Mononuclear cell (primary cell): Measurements from ENCODE around the gene LUM. TPM values are rescaled to one million over a fixed set of nuclear protein-coding genes. Genes with fewer than 3 reads are reported as not detected.

Source experiments
- H3K27me3 ChIP-seq: 2 replicates; pipeline ENCODE4 v1.6.0; 2011; ENCODE audit warnings: low read length, control low read depth; ENCODE audit not compliant: insufficient read depth
- H3K4me1 ChIP-seq: 2 replicates; pipeline ENCODE4 v1.5.1; 2011; ENCODE audit warnings: mild to moderate bottlenecking, low read length, control low read depth; ENCODE audit not compliant: insufficient read depth
- H3K4me3 ChIP-seq: 2 replicates; pipeline ENCODE4 v1.5.1; 2011; ENCODE audit warnings: mild to moderate bottlenecking, low read length, moderate library complexity
- H3K9me3 ChIP-seq: 2 replicates; pipeline ENCODE4 v1.5.1; 2011; ENCODE audit warnings: low read depth, mild to moderate bottlenecking, control low read depth, low read length
- total RNA-seq: library from RNA; depleted of rRNA; stranded (reverse); fragments of >200 nt; gene quantifications from one replicate; pipeline ENCODE4 v1.2.3, GENCODE V29; 2012

LUM gene
- 0.10 TPM for total RNA-seq

DNA sequence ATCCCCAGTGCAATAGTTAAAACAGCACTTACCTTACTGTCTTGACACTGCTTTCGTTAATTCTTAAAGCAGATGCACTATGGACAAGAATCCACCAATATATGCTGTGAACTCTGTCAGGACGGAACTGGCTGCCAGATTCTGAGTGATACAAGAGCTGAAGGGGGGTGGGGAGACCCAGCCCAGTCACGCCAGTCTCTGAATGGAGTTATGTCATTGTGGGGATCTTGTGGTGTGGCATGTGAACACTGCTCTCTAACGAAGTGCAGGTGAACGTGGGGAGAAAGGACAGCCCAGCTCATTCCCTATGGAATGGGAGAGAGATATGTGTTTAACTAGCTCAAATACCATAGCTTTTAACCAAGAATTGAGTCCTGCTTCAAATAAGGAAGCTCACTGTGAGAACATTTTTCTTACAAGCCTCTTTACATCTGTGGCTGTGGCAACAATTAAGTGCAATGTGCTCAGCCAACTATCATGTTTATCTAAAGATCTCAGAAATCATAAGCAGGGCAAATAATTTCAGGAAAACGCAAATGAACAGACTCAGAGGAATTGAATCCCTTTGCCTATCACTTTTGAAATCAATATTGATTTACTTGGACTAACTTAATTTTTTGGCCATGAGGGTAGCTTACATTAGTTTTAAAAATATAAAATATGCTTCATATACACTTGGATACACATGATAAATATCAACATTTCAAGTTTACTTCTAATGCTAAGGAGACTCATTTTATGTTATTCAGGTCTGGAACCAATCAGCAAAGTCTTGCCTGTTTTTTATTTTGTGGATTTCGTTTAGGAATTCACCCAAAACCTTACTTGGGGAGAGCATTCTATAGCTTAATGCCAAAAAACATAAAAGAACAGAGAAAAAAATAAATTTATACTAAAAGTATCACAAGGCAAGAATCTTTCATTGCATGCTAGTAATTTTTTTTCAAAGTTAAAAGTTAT is at the start of gene LUM:
Gene LUM, minus strand, starts transcription at position 129 of the 960 bp plus-strand sequence. CDS start 2,515 bp downstream, outside the sequence.
- no peak within 1 kb of the TSS for H3K4me3 ChIP-seq
- no peaks in the 10 kb centered on the region for H3K9me3 ChIP-seq
- no peaks in the 10 kb centered on the region for H3K27me3 ChIP-seq
- no peaks in the 10 kb centered on the region for H3K4me1 ChIP-seq

- H3K27me3 ChIP-seq = no peaks in the 10 kb centered on the region
- H3K4me3 ChIP-seq = no peak overlapping the region
- H3K9me3 ChIP-seq = no peaks in the 10 kb centered on the region
- H3K4me1 ChIP-seq = no peaks in the 10 kb centered on the region
These were observed 49.7 kb upstream of the LUM start for GRCh38 chr12:91161009-91161408.

DNA sequence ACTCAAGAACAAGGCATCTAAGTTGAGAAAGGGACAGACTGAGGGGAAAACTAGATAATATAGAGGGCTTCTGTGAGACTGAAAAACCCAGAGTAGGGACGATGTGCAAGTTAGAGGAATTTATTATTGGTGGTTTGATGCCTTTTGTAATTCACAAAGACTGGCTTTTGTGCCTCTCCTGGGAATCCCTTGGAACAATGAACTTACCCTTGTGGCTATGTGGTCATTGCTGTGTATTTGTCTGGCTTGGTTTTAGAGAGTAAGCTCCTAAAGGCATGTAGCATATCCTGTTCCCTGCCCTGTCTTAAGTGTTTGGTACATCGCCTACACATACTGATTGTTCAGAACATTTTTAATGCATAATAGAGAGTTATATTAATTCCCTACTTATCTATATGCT is 44.7 kb upstream of the LUM start:
- H3K9me3 ChIP-seq = no peaks in the 10 kb centered on the region

GRCh38 chr12:91154131-91154530 is 42.8 kb upstream of the LUM start:
- Histone ChIP-seq H3K4me1 (no peaks in the 10 kb centered on the region), H3K4me3 (no peak overlapping the region), H3K27me3 (no peaks in the 10 kb centered on the region), H3K9me3 (no peaks in the 10 kb centered on the region)

More for the DNA sequence above, 44.7 kb upstream of the LUM start:
- Histone ChIP-seq H3K4me1 (no peaks in the 10 kb centered on the region), H3K27me3 (no peaks in the 10 kb centered on the region), H3K4me3 (no peak overlapping the region)

GRCh38 chr12:91144053-91144452 is 32.8 kb upstream of the LUM start:
- H3K27me3 ChIP-seq = no peaks in the 10 kb centered on the region
- H3K4me1 ChIP-seq = no peaks in the 10 kb centered on the region
- no peak overlapping the region for H3K4me3 ChIP-seq
- no peaks in the 10 kb centered on the region for H3K9me3 ChIP-seq

GRCh38 chr12:91143206-91143605 is 31.9 kb upstream of the LUM start:
- no peaks in the 10 kb centered on the region for H3K27me3 ChIP-seq
- no peaks in the 10 kb centered on the region for H3K4me1 ChIP-seq
- no peak overlapping the region for H3K4me3 ChIP-seq
- no peaks in the 10 kb centered on the region for H3K9me3 ChIP-seq

- Histone ChIP-seq H3K9me3 (no peaks in the 10 kb centered on the region), H3K4me1 (no peaks in the 10 kb centered on the region), H3K4me3 (no peak overlapping the region), H3K27me3 (no peaks in the 10 kb centered on the region)
These were observed 30.9 kb upstream of the LUM start for GRCh38 chr12:91142221-91142631.

DNA sequence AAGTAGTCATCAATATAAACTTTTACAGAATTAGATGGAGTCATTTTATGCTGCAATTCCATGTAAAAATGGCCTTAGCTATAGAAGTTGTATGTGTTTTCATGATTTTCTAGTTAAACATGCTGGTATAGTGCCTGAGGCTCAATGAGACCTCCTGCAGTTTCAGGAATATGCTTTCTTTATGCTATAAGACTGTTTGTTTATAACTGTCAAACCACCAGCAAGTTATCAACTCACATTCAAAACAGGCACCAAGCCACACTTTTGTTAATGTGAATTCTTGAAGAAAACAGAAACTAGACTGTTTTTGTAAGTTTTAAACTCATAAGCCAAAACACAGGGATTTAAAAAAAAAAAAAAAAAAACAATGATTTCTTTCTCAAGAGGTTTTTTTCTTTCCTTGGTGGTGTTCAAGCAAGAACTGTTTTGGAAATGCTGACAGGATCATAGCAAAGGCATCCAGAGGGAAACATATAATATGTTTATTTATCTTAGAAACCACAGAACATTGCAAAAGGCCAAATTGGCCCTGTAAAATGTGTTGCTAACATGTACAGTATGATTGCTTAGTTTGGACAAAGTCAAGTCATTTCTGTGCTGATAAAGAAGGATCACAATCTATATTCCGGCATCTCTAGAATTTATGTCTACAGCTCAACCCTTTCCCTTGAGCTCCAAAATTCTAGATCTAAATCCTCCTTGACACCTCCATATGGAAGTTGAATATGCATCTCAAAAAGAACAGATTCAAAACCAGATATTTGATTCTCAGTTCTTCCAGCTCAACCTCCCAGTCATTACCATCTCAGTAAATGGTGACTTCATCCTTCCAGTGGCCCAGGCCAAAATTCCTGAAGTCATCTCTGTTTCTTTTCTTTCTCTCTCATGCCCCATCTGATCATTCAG is 29.0 kb upstream of the LUM start:
- Histone ChIP-seq H3K9me3 (no peaks in the 10 kb centered on the region), H3K4me3 (no peak overlapping the region), H3K4me1 (no peaks in the 10 kb centered on the region), H3K27me3 (no peaks in the 10 kb centered on the region)

DNA sequence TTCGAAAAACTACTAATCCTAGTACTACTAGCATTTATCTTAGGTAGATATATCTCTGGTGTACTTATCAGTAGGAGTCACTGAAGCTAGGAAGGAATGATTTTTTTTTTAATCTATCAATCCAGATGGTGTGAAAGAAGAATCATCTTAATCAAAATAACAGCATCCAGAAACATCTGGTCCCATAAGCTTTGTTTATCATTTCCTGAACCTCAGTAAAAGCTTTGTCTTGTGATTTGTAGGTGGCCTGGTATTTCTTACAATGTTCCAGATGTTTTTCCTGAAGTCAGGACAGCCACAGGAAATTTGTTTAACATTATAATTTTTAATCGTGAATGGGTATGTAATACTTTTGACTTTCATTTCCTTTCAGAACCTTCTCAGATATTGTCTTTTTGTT is 28.0 kb upstream of the LUM start:
- Histone ChIP-seq H3K9me3 (no peaks in the 10 kb centered on the region), H3K27me3 (no peaks in the 10 kb centered on the region), H3K4me1 (no peaks in the 10 kb centered on the region), H3K4me3 (no peak overlapping the region)

DNA sequence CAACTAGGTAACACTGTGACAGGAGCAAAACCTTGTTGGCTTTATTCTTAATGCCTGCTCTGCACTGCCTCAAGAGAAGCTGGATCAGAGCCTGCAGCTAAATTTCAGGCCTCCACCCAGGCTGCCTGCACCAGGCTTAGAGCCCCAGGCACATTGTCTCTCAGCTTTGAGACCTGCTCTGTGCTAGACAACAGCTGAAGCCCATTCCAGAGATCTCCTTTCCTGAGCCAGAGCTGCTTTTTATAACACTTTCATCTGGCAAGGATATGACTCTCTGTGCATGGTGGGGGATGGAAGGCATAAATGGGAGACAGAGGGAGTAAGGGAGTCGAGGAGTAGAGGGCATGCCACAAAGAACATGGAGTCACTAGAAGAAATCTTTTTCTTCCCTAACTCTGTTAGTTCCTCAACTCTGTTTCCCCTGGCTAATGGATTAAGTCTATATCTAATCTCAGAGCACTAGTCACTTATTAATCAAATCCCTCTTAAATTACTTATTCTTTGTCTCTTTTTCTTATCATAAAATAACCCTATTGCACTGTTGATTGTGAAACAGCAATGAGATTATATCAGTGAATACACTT is 27.1 kb upstream of the LUM start:
- Histone ChIP-seq H3K4me3 (no peak overlapping the region), H3K4me1 (no peaks in the 10 kb centered on the region), H3K27me3 (no peaks in the 10 kb centered on the region), H3K9me3 (no peaks in the 10 kb centered on the region)

DNA sequence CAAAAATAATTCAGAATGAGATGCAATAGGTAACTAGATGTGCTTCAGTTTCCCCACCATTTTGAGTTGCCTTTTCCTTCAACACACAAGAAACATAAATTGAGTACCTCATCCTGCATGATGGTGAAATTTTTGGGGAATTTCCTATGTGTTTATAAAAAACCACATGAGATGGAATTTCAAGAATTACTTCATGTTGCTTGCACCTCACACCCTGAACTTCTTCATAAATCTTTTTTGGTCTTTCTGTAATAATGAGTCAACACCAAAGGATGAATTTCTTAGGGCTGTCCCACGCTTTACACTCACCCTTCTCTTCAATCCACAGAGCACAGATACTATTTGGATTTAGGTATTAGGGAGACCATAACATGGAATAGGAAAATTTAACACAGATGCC is 22.6 kb upstream of the LUM start:
- Histone ChIP-seq H3K9me3 (no peaks in the 10 kb centered on the region), H3K27me3 (no peaks in the 10 kb centered on the region), H3K4me1 (no peaks in the 10 kb centered on the region), H3K4me3 (no peak overlapping the region)

GRCh38 chr12:91129662-91130362 is 18.5 kb upstream of the LUM start:
- H3K4me3 ChIP-seq = no peak overlapping the region
- H3K27me3 ChIP-seq = no peaks in the 10 kb centered on the region
- no peaks in the 10 kb centered on the region for H3K9me3 ChIP-seq
- H3K4me1 ChIP-seq = no peaks in the 10 kb centered on the region

DNA sequence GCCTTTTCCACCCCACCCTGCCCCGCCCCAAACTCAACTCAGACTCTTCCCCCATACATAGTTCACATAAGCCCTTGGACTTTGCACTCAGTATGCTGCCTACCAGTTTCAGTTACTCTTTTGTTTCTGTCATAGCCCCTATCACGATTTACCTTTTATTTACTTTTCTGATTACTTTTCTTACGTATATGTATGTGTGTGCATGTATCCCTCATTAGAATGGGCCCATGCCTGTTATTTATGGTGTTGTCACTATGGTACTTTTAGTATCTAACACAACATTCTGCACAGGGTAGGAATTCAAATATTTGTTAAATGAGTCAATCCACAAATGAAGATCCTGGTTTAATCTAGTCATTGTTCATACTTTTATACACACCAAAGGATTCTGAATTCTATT is 16.5 kb upstream of the LUM start:
- Histone ChIP-seq H3K9me3 (no peaks in the 10 kb centered on the region), H3K4me3 (no peak overlapping the region), H3K4me1 (no peaks in the 10 kb centered on the region), H3K27me3 (no peaks in the 10 kb centered on the region)

DNA sequence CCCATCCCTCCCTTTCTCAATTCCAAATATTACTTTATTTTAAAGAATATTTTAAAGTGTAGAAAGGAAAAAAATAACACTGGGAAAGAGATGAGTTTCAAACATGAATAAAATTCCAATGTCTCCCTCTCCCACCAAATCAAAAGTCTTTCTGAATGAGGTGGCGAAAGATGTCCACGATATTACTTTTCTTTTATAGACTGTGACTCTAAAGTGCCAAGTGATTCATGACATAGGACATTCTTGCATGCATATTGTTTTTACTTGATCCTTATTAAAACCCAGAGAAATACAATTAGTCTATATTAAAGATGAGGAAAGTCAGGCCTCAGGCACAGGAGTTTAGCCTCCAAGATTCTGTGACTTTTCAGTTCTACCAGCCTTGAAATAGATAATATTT is 16.0 kb upstream of the LUM start:
- H3K4me1 ChIP-seq = no peaks in the 10 kb centered on the region
- H3K9me3 ChIP-seq = no peaks in the 10 kb centered on the region
- H3K27me3 ChIP-seq = no peaks in the 10 kb centered on the region
- H3K4me3 ChIP-seq = no peak overlapping the region
